ENCODE results near the gene MTERF4. TPM values are rescaled to one million over a fixed set of nuclear protein-coding genes. Genes with fewer than 3 reads are reported as not detected.

The MTERF4 gene
- total RNA-seq, 6 experiments from 2014 or later = 12.1 to 26.3 (median 17.0) TPM

- Histone ChIP-seq H3K27ac (no peak overlapping the region), H3K9me3 (no peaks in the 10 kb centered on the region), H3K27me3 (no peaks in the 10 kb centered on the region), H3K4me3 (no peak overlapping the region), H3K4me1 (no peaks in the 10 kb centered on the region), H3K36me3 (peaks cover 0 to 55% (median 2%) of the 10 kb centered on the region in 4 donors)
- ATAC-seq = no peak
- TF ChIP-seq CTCF (IDR thresholded peaks at IDR 0.05) (no peak), POLR2A (IDR thresholded peaks at IDR 0.05) (no peak)
- 91% methylated on average over 6 of the region's 28 CpGs for WGBS (ENCODE audit: insufficient coverage, low coverage, low lambda C conversion rate, missing lambda C conversion rate)
- intact Hi-C loops (cut with DNase I) = no loop called here
- no peak for DNase-seq
Observed at GRCh38 chr2:241068942-241069810, 32.9 kb downstream of the MTERF4 start.

- H3K27me3 ChIP-seq = no peaks in the 10 kb centered on the region
- TF ChIP-seq POLR2A (IDR thresholded peaks at IDR 0.05) (no peak), CTCF (IDR thresholded peaks at IDR 0.05) (no peak)
- H3K9me3 ChIP-seq = no peaks in the 10 kb centered on the region
- DNase-seq = no peak
- ATAC-seq = no peak
- intact Hi-C loops (cut with DNase I) = no loop called here
- peaks cover 0 to 51% (median 2%) of the 10 kb centered on the region in 4 donors for H3K36me3 ChIP-seq
- no peak overlapping the region for H3K27ac ChIP-seq
- 77% methylated on average over 13 of the region's 25 CpGs for WGBS (ENCODE audit: insufficient coverage, low coverage, low lambda C conversion rate, missing lambda C conversion rate)
- no peak overlapping the region for H3K4me3 ChIP-seq
- H3K4me1 ChIP-seq = no peaks in the 10 kb centered on the region
Observed at GRCh38 chr2:241068136-241068941, 33.7 kb downstream of the MTERF4 start.

DNA sequence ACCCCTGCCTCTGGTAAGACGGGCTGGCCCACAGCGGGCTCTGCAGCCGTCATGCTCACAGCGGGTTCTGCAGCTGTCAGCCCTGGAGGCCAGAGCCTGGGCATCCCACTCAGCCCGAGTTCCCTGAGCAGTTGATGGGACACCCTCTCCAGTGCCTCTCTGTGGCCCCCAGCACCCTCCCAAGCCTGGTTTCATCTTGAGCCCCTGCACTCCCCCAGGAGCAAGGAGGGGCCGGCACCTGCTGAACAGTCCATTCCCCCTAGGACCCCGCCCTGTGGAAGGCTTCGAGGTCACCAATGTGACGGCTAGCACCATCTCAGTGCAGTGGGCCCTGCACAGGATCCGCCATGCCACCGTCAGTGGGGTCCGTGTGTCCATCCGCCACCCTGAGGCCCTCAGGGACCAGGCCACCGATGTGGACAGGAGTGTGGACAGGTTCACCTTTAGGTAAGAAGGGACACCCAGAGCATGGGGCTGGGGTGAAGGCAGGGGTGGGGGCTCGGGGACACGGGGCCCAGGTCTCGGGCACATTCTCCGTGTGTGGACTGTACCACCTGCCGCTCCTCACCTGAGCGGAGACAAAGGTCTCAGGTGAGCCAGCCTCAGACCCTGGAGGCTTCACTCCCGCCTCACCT is 34.5 kb downstream of the MTERF4 start:
- Histone ChIP-seq H3K27ac (no peak overlapping the region), H3K9me3 (no peaks in the 10 kb centered on the region), H3K27me3 (no peaks in the 10 kb centered on the region), H3K4me3 (no peak overlapping the region), H3K4me1 (no peaks in the 10 kb centered on the region), H3K36me3 (peaks cover 0 to 50% (median 2%) of the 10 kb centered on the region in 4 donors)
- no CpG with 5 or more reads among the region's 21 CpGs for WGBS (ENCODE audit: insufficient coverage, low coverage, low lambda C conversion rate, missing lambda C conversion rate)
- TF ChIP-seq CTCF (IDR thresholded peaks at IDR 0.05) (no peak), POLR2A (IDR thresholded peaks at IDR 0.05) (no peak)
- no peak for ATAC-seq
- intact Hi-C loops (cut with DNase I) = no loop called here
- DNase-seq = no peak

- DNase-seq (no peak), ATAC-seq (no peak)
- Histone ChIP-seq H3K27ac (no peak overlapping the region), H3K4me1 (no peaks in the 10 kb centered on the region), H3K27me3 (no peaks in the 10 kb centered on the region), H3K36me3 (peaks cover 0 to 43% (median 2%) of the 10 kb centered on the region in 4 donors), H3K9me3 (no peaks in the 10 kb centered on the region), H3K4me3 (no peak overlapping the region)
- TF ChIP-seq POLR2A (IDR thresholded peaks at IDR 0.05) = no peak
- no peak for TF ChIP-seq CTCF (IDR thresholded peaks at IDR 0.05)
- no CpG with 5 or more reads among the region's 15 CpGs for WGBS (ENCODE audit: insufficient coverage, low coverage, low lambda C conversion rate, missing lambda C conversion rate)
- intact Hi-C loops (cut with DNase I) = no loop called here
Observed at GRCh38 chr2:241066893-241067341, 35.2 kb downstream of the MTERF4 start.
